ENCODE measurements around the gene ING1.
"Not testable (repeated sequence)": the region's sequence is repeated elsewhere in the genome, so short reads cannot be mapped to it uniquely, and the experiment has no call there.

ING1 gene

GRCh38 chr13:110690516-110690915 lies 23.0 kb upstream of the ING1 start:
- no peak for DNase-seq (ENCODE audit: low read depth in 2 of 2)

GRCh38 chr13:110695774-110696173 lies 17.7 kb upstream of the ING1 start:
- not testable (repeated sequence) for DNase-seq (ENCODE audit: low read depth in 2 of 2)

DNA sequence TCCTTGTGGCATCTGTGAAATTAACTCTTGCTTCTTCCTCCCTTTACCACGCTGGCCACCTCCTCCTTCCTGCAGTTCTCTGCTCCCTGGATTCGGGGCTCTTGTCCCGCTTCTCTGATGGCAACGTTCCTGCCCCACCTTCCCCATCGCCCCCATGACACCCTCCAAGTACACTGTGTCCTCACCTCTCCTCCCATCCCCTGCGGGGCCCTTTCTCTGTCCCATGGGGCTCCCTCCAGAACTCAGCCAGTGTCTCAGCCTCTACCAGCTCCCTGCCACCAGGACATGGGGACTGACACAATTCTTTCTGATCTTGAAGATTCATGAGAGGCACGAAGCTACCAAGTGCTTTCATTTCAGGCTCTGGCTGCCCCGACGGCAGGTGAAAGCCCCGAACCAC lies 16.7 kb upstream of the ING1 start:
- no peak for DNase-seq (ENCODE audit: low read depth in 2 of 2)

DNA sequence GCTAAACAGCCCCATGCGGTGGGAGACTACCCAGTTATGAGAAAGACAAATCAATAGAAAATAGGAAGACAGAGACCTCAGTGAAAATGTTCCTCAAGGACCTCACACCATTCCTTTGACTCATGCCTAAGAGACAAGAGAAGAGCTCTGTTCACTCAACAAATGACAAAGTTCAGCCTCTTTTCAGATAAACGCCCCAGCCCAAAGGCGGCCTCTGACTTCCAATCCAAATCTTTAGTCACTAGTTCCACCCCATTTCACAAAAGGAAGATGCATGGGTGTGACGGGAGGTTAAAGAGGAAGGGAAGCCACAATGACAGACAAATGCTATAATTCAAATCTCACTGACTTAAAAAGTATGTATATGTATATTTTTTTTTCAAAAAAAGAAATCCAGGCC lies 15.7 kb upstream of the ING1 start:
- no peak for DNase-seq (ENCODE audit: low read depth in 2 of 2)

DNA sequence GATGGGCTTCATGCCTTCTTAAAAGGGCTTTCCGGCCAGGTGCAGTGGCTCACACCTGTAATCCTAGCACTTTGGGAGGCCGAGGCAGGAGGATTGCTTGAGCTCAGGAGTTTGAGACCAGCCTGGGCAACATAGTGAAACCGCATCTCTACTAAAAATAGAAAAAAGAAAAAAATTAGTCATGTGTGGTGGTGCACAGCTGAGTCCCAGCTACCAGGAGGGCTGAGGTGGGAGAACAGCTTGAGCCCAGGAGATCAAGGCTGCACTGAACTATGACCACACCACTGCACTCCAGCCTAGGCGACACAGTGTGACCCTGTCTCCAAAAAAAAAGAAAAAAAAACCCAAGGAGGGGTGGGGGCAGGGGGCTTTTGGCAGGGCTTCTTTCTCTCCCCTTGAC lies 14.8 kb upstream of the ING1 start:
- no peak for DNase-seq (ENCODE audit: low read depth in 2 of 2)

GRCh38 chr13:110699148-110700145 lies 14.1 kb upstream of the ING1 start:
- no peak for DNase-seq (ENCODE audit: low read depth in 2 of 2)

- no peak for DNase-seq (ENCODE audit: low read depth in 2 of 2)
Measured at GRCh38 chr13:110700186-110700585, 13.3 kb upstream of the ING1 start.

GRCh38 chr13:110700641-110701040 lies 12.9 kb upstream of the ING1 start:
- no peak for DNase-seq (ENCODE audit: low read depth in 2 of 2)

DNA sequence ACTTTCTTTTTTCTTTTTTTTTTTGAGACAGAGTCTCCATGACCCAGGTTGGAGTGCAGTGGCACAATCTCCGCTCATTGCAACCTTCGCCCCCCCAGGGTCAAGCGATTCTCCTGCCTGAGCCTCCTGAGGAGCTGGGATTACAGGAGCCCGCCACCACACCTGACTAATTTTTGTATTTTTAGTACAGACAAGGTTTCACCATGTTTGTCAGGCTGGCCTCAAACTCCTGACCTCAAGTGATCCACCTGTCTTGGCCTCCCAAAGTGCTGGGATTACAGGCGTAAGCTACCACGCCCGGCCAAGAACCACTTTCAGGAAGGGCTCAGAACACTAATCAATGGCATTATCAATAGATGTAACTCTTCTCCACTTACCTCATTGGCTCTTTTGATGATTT lies 12.4 kb upstream of the ING1 start:
- not testable (repeated sequence) for DNase-seq (ENCODE audit: low read depth in 2 of 2)

DNA sequence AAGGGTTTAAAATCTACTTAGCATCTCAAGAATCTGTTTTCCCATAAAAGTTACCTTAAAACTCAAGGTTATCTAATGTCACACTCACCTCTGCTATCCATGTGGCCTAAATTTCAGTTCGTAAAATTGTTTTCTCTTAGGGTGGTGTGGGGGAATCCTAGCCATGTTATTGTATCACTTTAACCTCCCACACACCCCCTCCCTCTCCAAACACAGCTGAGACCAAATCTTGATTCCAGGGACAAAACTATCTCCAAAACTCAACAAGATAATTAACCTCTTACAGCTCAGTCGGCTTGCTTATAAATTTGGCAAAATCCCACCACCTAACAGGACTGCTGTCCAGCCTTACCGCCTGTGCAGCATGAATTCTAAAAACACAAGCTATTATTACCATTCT lies 11.4 kb upstream of the ING1 start:
- DNase-seq (ENCODE audit: low read depth in 2 of 2): no peak

DNA sequence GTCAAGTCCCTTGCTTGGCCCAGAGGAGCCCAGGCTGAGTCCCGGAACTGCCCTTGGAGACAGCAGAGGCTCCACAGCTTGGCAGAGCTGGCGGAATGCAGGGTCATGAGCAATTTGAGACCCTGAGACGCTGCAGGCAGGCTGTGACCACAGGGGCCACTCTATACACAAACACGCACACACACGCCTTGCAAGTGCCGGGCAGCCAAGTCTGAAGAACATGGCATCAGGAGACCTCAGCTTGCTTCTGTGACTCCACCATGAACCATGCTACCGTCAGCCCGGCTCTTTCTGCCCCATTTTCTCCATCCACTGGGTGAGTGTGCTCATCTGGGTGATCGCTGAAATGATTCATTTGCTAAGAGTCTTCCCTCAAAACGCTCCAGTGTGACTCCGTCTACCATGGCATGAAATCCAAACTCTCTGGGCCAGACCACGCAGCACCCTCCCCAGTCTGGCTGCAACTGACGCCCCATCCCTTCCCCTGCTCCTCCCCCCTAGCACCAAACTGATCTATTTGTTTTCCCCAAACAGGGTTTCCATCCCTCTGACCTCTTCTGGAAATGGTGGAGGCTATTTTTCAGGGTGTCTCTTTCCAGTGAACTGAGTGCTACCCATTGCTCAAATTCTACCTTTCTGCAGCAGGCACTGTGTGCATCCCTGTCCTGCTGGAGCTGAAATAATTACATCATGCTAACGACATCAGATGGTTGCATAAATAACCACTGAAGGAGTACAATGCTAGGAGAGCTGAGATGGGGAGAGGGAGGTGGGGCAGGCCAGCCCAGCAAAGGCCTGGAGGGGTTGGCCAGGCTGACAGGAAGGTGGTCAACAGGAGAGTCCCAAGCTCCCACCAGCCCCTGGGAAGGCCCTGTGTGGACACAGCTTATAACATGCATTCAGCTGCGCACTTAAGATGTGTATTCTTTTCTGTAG lies 10.6 kb upstream of the ING1 start:
- no peak for DNase-seq (ENCODE audit: low read depth in 2 of 2)

- no peak for DNase-seq (ENCODE audit: low read depth in 2 of 2)
Measured at GRCh38 chr13:110705356-110705825, 8.1 kb upstream of the ING1 start.

GRCh38 chr13:110705826-110706569 lies 7.5 kb upstream of the ING1 start, which contains the start of gene CARS2:
CARS2 (minus strand) TSS chr13:110706116; CDS start chr13:110706093, 23 bp downstream.
- peak; percentile 90 to 92 for DNase-seq (ENCODE audit: low read depth in 2 of 2)

GRCh38 chr13:110706570-110707372 lies 6.7 kb upstream of the ING1 start:
- no peak for DNase-seq (ENCODE audit: low read depth in 2 of 2)

- DNase-seq (ENCODE audit: low read depth in 2 of 2): peak; percentile 72 to 83
Measured at GRCh38 chr13:110712081-110712848, 1.2 kb upstream of the ING1 start.

- DNase-seq (ENCODE audit: low read depth in 2 of 2): peak; percentile 98
Measured at GRCh38 chr13:110712849-110713641, 455 bp upstream of the ING1 start.

- peak; percentile 46 to 51 for DNase-seq (ENCODE audit: low read depth in 2 of 2)
Measured at GRCh38 chr13:110713981-110714796, 689 bp downstream of the ING1 start.

GRCh38 chr13:110714797-110715394 lies 1.4 kb downstream of the ING1 start:
- DNase-seq (ENCODE audit: low read depth in 2 of 2): peak in 1 of 2 donors; percentile 27

All from activated CD4-positive, alpha-beta T cell treated with anti-CD3 and anti-CD28 coated beads for 24 hours (primary cell).